ENCODE measurements around the gene PLEK.
"Not testable (repeated sequence)": the region's sequence is repeated elsewhere in the genome, so short reads cannot be mapped to it uniquely, and the experiment has no call there.

DNA sequence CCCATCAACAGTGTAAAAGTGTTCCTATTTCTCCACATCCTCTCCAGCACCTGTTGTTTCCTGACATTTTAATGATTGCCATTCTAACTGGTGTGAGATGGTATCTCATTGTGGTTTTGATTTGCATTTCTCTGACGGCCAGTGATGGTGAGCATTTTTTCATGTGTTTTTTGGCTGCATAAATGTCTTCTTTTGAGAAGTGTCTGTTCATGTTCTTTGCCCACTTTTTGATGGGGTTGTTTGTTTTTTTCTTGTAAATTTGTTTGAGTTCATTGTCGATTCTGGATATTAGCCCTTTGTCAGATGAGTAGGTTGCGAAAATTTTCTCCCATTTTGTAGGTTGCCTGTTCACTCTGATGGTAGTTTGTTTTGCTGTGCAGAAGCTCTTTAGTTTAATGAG is 81.3 kb downstream of the PLEK start:
- TF ChIP-seq EP300, POLR2A, POLR2AphosphoS5 (IDR thresholded peaks at IDR 0.05): not testable (repeated sequence)
- TF ChIP-seq, protein P1, sequence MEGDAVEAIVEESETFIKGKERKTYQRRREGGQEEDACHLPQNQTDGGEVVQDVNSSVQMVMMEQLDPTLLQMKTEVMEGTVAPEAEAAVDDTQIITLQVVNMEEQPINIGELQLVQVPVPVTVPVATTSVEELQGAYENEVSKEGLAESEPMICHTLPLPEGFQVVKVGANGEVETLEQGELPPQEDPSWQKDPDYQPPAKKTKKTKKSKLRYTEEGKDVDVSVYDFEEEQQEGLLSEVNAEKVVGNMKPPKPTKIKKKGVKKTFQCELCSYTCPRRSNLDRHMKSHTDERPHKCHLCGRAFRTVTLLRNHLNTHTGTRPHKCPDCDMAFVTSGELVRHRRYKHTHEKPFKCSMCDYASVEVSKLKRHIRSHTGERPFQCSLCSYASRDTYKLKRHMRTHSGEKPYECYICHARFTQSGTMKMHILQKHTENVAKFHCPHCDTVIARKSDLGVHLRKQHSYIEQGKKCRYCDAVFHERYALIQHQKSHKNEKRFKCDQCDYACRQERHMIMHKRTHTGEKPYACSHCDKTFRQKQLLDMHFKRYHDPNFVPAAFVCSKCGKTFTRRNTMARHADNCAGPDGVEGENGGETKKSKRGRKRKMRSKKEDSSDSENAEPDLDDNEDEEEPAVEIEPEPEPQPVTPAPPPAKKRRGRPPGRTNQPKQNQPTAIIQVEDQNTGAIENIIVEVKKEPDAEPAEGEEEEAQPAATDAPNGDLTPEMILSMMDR (IDR thresholded peaks at IDR 0.05), result not testable (repeated sequence)
